ENCODE results near the gene CCDC122.
A peak's percentile ranks its signal among the peaks of the same experiment; 100 is the strongest.

The CCDC122 gene

GRCh38 chr13:43878892-43879754 is at the start of gene CCDC122:
CCDC122 (minus strand) TSS chr13:43879740; CDS start chr13:43869376, 10,364 bp downstream.
- DNase-seq (ENCODE audit: extremely low read depth, low read depth) = no peak
- TF ChIP-seq, protein P1, sequence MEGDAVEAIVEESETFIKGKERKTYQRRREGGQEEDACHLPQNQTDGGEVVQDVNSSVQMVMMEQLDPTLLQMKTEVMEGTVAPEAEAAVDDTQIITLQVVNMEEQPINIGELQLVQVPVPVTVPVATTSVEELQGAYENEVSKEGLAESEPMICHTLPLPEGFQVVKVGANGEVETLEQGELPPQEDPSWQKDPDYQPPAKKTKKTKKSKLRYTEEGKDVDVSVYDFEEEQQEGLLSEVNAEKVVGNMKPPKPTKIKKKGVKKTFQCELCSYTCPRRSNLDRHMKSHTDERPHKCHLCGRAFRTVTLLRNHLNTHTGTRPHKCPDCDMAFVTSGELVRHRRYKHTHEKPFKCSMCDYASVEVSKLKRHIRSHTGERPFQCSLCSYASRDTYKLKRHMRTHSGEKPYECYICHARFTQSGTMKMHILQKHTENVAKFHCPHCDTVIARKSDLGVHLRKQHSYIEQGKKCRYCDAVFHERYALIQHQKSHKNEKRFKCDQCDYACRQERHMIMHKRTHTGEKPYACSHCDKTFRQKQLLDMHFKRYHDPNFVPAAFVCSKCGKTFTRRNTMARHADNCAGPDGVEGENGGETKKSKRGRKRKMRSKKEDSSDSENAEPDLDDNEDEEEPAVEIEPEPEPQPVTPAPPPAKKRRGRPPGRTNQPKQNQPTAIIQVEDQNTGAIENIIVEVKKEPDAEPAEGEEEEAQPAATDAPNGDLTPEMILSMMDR (IDR thresholded peaks at IDR 0.05; ENCODE audit: low read depth, low read length, missing control alignments) = no peak

DNA sequence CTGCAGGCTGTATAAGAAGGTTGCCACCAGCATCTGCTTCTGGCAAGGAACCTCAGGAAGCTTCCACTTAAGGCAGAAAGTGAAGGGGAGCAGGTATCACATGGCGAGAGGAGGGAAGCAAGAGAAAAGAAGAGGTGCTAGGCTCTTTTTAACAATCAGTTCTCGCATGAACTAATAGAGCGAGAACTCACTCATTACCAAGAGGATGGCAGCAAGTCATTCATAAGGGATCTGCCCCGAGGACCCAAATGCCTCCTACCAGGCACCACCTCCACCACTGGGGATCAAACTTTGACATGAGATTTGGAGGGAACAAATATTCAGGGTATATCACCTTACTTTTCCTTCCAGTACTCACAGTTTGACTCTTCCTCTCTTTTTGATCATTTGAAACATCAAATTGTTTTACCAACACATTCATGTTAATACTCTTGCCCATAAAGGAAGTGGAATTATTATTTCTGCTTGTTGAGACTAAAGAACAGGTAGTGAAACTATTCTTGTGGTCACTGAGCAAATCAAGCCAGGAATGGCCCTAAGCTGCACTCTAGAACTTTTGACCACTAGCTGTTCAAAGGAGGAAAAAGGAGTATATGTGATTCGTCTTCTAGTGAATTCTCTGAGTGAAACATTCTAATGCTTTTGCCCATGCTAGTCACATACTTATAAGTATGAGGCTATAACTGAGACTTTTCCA is 45.2 kb upstream of the CCDC122 start:
- H3K4me3 ChIP-seq (replicated peaks; ENCODE audit: low read depth, low read length) = no peak overlapping the region
- TF ChIP-seq, protein P1 (IDR thresholded peaks at IDR 0.05; ENCODE audit: low read depth, low read length, missing control alignments) = no peak
- DNase-seq (ENCODE audit: extremely low read depth, low read depth) = no peak

More at GRCh38 chr13:43878892-43879754, at the start of gene CCDC122:
- H3K4me3 ChIP-seq (replicated peaks; ENCODE audit: low read depth, low read length) = peak within 1 kb of the TSS; percentile 69

DNA sequence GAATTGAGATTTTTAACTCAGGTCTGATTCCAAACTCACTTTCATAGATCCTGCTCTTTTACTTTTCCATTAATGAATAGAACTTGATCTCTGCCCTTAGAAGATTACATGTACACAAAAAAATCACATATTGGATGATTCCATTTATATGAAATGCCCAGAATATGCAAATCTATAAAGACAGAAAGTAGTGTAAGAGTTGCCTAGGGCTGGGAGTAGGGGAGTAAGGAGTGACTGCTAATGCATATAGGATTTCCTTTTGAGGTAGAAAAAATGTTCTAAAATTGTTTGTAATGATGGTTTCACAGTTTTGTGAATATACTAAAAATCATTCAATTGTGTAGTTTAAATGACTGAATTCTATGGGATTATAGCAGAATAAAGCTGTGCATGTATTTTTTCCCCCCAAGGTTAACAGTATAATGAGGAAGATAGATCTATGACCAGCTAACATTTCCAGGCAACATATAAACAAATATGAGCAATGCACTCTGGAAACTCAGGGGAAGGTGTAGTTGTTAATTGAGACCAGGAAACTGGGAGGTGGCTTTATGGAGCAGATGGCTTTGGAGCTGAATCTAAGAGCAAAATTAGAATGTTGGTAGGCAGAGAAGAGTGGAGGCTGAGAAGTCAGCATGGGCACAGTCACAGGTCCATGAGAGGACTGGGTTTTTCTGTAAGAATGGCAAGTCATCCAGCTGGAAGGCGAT is 41.6 kb upstream of the CCDC122 start:
- no peak for DNase-seq (ENCODE audit: extremely low read depth, low read depth)
- H3K4me3 ChIP-seq (replicated peaks; ENCODE audit: low read depth, low read length) = no peak overlapping the region
- TF ChIP-seq, protein P1 (IDR thresholded peaks at IDR 0.05; ENCODE audit: low read depth, low read length, missing control alignments) = no peak

- H3K4me3 ChIP-seq (replicated peaks; ENCODE audit: low read depth, low read length) = no peak overlapping the region
- no peak for DNase-seq (ENCODE audit: extremely low read depth, low read depth)
- TF ChIP-seq, protein P1 (IDR thresholded peaks at IDR 0.05; ENCODE audit: low read depth, low read length, missing control alignments) = no peak
These were observed 39.1 kb upstream of the CCDC122 start for GRCh38 chr13:43918636-43919035.

DNA sequence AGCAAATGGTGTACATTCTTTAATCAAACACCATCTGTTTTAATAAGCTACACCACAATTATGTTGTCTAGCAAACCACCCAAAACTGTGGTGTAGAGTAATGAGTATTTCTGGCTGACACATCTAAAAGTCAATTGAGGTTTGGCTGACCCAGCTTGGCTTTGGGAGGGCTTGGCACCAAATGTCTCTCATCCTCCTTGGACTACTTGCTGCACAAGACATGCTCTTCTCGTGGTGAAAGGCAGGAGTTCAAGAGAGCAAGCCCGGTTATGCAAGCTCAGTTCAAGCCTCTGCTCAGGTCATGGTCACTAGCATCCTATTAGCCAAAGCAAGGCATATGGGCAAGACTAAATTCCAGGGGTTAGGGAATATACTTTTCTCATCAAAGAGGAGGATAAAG is 37.3 kb upstream of the CCDC122 start:
- TF ChIP-seq, protein P1 (IDR thresholded peaks at IDR 0.05; ENCODE audit: low read depth, low read length, missing control alignments) = no peak
- no peak overlapping the region for H3K4me3 ChIP-seq (replicated peaks; ENCODE audit: low read depth, low read length)
- no peak for DNase-seq (ENCODE audit: extremely low read depth, low read depth)

GRCh38 chr13:43915451-43915850 is 35.9 kb upstream of the CCDC122 start:
- TF ChIP-seq, protein P1 (IDR thresholded peaks at IDR 0.05; ENCODE audit: low read depth, low read length, missing control alignments) = no peak
- DNase-seq (ENCODE audit: extremely low read depth, low read depth) = no peak
- no peak overlapping the region for H3K4me3 ChIP-seq (replicated peaks; ENCODE audit: low read depth, low read length)
